ENCODE data around the gene NCKAP5. TPM values are rescaled to one million over a fixed set of nuclear protein-coding genes. Genes with fewer than 3 reads are reported as not detected.

NCKAP5 gene
- total RNA-seq, 2 experiments from 2014 or later: not detected

- Mint-ChIP-seq H3K4me1 (no peaks in the 10 kb centered on the region), H3K27me3 (no peaks in the 10 kb centered on the region), H3K4me3 (no peak overlapping the region), H3K9me3 (peaks cover 2% of the 10 kb centered on the region), H3K36me3 (no peaks in the 10 kb centered on the region), H3K27ac (no peak overlapping the region)
- DNase-seq (no peak), ATAC-seq (ENCODE audit: low read depth) (no peak)
- POLR2A ChIA-PET: no interaction called here
These were observed 504.5 kb downstream of the NCKAP5 start for GRCh38 chr2:133063775-133064174.

GRCh38 chr2:133062931-133063665, 505.2 kb downstream of the NCKAP5 start:
- Mint-ChIP-seq H3K9me3 (peaks cover 2% of the 10 kb centered on the region), H3K36me3 (no peaks in the 10 kb centered on the region), H3K27ac (no peak overlapping the region), H3K4me1 (no peaks in the 10 kb centered on the region), H3K27me3 (no peaks in the 10 kb centered on the region), H3K4me3 (no peak overlapping the region)
- DNase-seq: no peak
- POLR2A ChIA-PET: no interaction called here
- no peak for ATAC-seq (ENCODE audit: low read depth)

GRCh38 chr2:133061874-133062593, 506.2 kb downstream of the NCKAP5 start:
- Mint-ChIP-seq H3K4me1 (no peaks in the 10 kb centered on the region), H3K4me3 (no peak overlapping the region), H3K27me3 (no peaks in the 10 kb centered on the region), H3K27ac (no peak overlapping the region), H3K36me3 (no peaks in the 10 kb centered on the region), H3K9me3 (peaks cover 2% of the 10 kb centered on the region)
- DNase-seq (no peak), ATAC-seq (ENCODE audit: low read depth) (no peak)
- POLR2A ChIA-PET: no interaction called here

GRCh38 chr2:133054297-133054696, 514.0 kb downstream of the NCKAP5 start:
- POLR2A ChIA-PET: no interaction called here
- H3K4me3 Mint-ChIP-seq: no peak overlapping the region

DNA sequence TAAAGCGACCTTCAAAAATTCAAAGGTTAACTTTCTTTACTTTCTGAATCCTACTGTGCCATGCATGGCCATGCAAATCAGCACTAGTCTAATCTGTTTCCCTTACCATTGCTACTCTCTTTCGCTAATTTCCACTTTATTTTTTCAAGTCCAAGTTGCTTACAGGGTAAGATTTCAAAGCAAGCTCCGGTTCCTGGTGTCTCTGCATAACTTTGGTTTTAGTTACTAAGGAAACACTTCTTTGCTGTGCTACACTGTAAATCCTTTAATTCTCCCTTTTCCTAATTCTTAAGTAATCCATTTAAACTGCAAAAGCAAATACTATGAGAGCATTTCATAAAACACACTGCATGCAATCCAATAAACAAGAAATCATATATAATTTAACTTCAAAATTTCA, 514.7 kb downstream of the NCKAP5 start:
- no peak for DNase-seq
- POLR2A ChIA-PET: no interaction called here
- H3K9me3 Mint-ChIP-seq: no peaks in the 10 kb centered on the region
- no peaks in the 10 kb centered on the region for H3K4me1 Mint-ChIP-seq
- H3K27me3 Mint-ChIP-seq: no peaks in the 10 kb centered on the region
- no peak overlapping the region for H3K4me3 Mint-ChIP-seq
- H3K36me3 Mint-ChIP-seq: no peaks in the 10 kb centered on the region
- ATAC-seq (ENCODE audit: low read depth): no peak
- H3K27ac Mint-ChIP-seq: no peak overlapping the region

More at GRCh38 chr2:133054297-133054696, 514.0 kb downstream of the NCKAP5 start:
- no peaks in the 10 kb centered on the region for H3K9me3 Mint-ChIP-seq
- H3K27me3 Mint-ChIP-seq: no peaks in the 10 kb centered on the region
- H3K27ac Mint-ChIP-seq: no peak overlapping the region
- no peaks in the 10 kb centered on the region for H3K36me3 Mint-ChIP-seq
- ATAC-seq (ENCODE audit: low read depth) (no peak), DNase-seq (no peak)
- no peaks in the 10 kb centered on the region for H3K4me1 Mint-ChIP-seq

DNA sequence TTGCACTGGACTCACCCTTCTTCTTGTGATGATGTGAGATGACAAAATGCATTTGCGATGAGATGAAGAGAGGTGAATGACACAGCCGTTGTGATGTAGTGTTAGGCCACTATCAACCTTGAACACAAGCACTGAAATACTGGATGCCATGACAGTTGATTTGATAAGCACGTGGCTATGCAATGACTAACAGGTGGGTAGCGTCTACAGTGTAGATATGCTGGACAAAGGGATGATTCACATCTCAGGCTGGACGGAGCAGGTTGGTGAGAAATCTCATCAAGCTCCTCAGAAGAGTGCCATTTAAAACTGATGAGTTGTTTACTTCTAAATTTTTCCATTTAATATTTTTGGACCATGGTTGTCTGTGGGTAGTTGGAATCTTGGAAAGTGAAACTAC, 522.5 kb downstream of the NCKAP5 start:
- H3K36me3 Mint-ChIP-seq: no peaks in the 10 kb centered on the region
- no peak overlapping the region for H3K4me3 Mint-ChIP-seq
- H3K4me1 Mint-ChIP-seq: no peaks in the 10 kb centered on the region
- no peaks in the 10 kb centered on the region for H3K27me3 Mint-ChIP-seq
- no peak overlapping the region for H3K27ac Mint-ChIP-seq
- DNase-seq: no peak
- ATAC-seq (ENCODE audit: low read depth): no peak
- POLR2A ChIA-PET: no interaction called here
- H3K9me3 Mint-ChIP-seq: no peaks in the 10 kb centered on the region

- H3K27ac Mint-ChIP-seq: no peak overlapping the region
- ATAC-seq (ENCODE audit: low read depth): no peak
- no peaks in the 10 kb centered on the region for H3K27me3 Mint-ChIP-seq
- H3K4me3 Mint-ChIP-seq: no peak overlapping the region
- no peak for DNase-seq
- H3K4me1 Mint-ChIP-seq: no peaks in the 10 kb centered on the region
- POLR2A ChIA-PET: no interaction called here
- H3K9me3 Mint-ChIP-seq: no peaks in the 10 kb centered on the region
- H3K36me3 Mint-ChIP-seq: no peaks in the 10 kb centered on the region
These were observed 523.7 kb downstream of the NCKAP5 start for GRCh38 chr2:133044556-133044955.

GRCh38 chr2:133040170-133040569, 528.1 kb downstream of the NCKAP5 start:
- no peaks in the 10 kb centered on the region for H3K27me3 Mint-ChIP-seq
- ATAC-seq (ENCODE audit: low read depth): no peak
- peaks cover 1% of the 10 kb centered on the region for H3K9me3 Mint-ChIP-seq
- POLR2A ChIA-PET: no interaction called here
- H3K27ac Mint-ChIP-seq: no peak overlapping the region
- no peak for DNase-seq
- no peak overlapping the region for H3K4me3 Mint-ChIP-seq
- H3K36me3 Mint-ChIP-seq: no peaks in the 10 kb centered on the region
- H3K4me1 Mint-ChIP-seq: no peaks in the 10 kb centered on the region

- no peak overlapping the region for H3K27ac Mint-ChIP-seq
These were observed 528.7 kb downstream of the NCKAP5 start for GRCh38 chr2:133039531-133039930.

DNA sequence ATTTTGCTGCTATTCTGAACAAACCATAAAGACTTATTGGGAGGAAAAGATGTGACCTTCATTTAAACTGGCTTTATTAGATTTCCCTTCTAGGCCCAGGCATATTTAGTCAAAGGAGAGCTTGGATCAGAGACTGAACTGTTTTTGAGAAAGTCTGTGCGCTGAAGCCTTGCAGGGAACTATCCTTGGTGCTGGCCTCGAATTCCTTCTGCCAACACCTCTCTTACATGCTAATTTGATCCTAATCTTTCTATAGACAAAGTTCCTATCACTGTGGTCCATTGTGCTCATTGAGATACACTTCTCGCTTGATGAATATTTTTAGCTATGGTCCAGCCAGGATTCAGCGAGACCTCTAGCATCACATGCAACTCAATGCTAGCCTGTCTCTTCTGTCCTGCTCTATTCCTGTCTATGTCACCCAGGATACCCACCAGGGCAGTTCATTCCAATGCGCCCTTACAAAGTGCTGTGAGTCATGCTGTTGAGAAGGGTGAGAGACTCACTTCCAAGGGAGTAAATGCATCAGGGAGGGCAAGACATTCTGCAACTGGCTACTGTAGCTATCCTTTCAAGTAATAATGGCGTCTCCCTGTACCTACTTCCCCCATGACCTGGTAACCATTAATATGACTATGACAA, 541.6 kb downstream of the NCKAP5 start:
- Mint-ChIP-seq H3K4me1 (no peaks in the 10 kb centered on the region), H3K27ac (no peak overlapping the region), H3K36me3 (no peaks in the 10 kb centered on the region), H3K9me3 (no peaks in the 10 kb centered on the region), H3K27me3 (no peaks in the 10 kb centered on the region), H3K4me3 (no peak overlapping the region)
- POLR2A ChIA-PET: no interaction called here
- DNase-seq: no peak
- no peak for ATAC-seq (ENCODE audit: low read depth)

More at GRCh38 chr2:133039531-133039930, 528.7 kb downstream of the NCKAP5 start:
- Mint-ChIP-seq H3K36me3 (no peaks in the 10 kb centered on the region), H3K27me3 (no peaks in the 10 kb centered on the region), H3K4me3 (no peak overlapping the region), H3K4me1 (no peaks in the 10 kb centered on the region), H3K9me3 (peaks cover 1% of the 10 kb centered on the region)
- DNase-seq (no peak), ATAC-seq (ENCODE audit: low read depth) (no peak)
- POLR2A ChIA-PET: no interaction called here

- no peak overlapping the region for H3K27ac Mint-ChIP-seq
- POLR2A ChIA-PET: no interaction called here
- H3K4me3 Mint-ChIP-seq: no peak overlapping the region
- ATAC-seq (ENCODE audit: low read depth) (no peak), DNase-seq (no peak)
- H3K27me3 Mint-ChIP-seq: no peaks in the 10 kb centered on the region
- H3K4me1 Mint-ChIP-seq: no peaks in the 10 kb centered on the region
- no peaks in the 10 kb centered on the region for H3K36me3 Mint-ChIP-seq
- no peaks in the 10 kb centered on the region for H3K9me3 Mint-ChIP-seq
These were observed 543.3 kb downstream of the NCKAP5 start for GRCh38 chr2:133025004-133025403.

GRCh38 chr2:133012847-133013734, 555.2 kb downstream of the NCKAP5 start:
- Mint-ChIP-seq H3K4me1 (no peaks in the 10 kb centered on the region), H3K4me3 (no peak overlapping the region), H3K27ac (no peak overlapping the region), H3K9me3 (peaks cover 3% of the 10 kb centered on the region), H3K36me3 (no peaks in the 10 kb centered on the region), H3K27me3 (no peaks in the 10 kb centered on the region)
- POLR2A ChIA-PET: no interaction called here
- ATAC-seq (ENCODE audit: low read depth): no peak
- DNase-seq: no peak

DNA sequence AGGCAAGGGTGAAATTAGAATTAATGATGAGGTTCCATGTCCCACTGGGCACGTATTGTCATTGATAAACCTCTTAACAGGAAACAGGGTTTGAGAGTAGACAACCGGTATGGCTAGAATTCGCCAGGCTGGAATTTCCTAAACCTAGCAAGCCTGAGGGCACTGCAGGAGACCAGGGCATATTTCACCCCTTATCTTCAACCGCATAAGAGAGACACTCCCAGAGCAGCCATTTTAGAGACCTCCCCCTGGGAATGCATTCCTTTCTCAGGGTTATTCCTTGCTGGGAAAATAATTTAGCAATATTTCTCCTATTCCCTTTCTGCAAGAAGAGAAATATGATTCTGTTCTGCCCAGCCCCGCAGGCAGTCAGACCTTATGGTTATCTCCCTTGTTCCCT, 563.6 kb downstream of the NCKAP5 start:
- ATAC-seq (ENCODE audit: low read depth) (no peak), DNase-seq (no peak)
- Mint-ChIP-seq H3K27me3 (no peaks in the 10 kb centered on the region), H3K36me3 (no peaks in the 10 kb centered on the region), H3K4me1 (no peaks in the 10 kb centered on the region), H3K27ac (no peak overlapping the region), H3K4me3 (no peak overlapping the region), H3K9me3 (peaks cover 6% of the 10 kb centered on the region)
- POLR2A ChIA-PET: no interaction called here

Measured in activated naive CD8-positive, alpha-beta T cell treated with anti-CD3 and anti-CD28 coated beads, Interleukin-2, amount 10 ng/mL, durations not matched to agents 7 days and 5 days (primary cell).